Astrocyte (in vitro differentiated cells and primary cell): ENCODE data around the gene FGF9. TPM values are rescaled to one million over a fixed set of nuclear protein-coding genes. Genes with fewer than 3 reads are reported as not detected.
A peak's percentile ranks its signal among the peaks of the same experiment; 100 is the strongest.

ENCODE experiments used
- DNase-seq: peaks from one replicate; pipeline ENCODE4 v3.0.0-alpha.2; 2010; ENCODE audit warnings: low read depth
- FAIRE-seq: peaks from 2 replicates; lab custom pipeline; 2011; peaks lifted over from hg19 to GRCh38; lab: Jason Lieb, UNC
- H2AFZ ChIP-seq: 2 replicates; pipeline ENCODE4 v1.6.0; 2012; ENCODE audit warnings: low read depth, low read length, inconsistent platforms
- H3K27ac ChIP-seq: 2 replicates; pipeline ENCODE4 v1.5.1; 2011; ENCODE audit warnings: low read depth, low read length, inconsistent platforms
- H3K27me3 ChIP-seq: 2 replicates; pipeline ENCODE4 v1.6.0; 2011; ENCODE audit warnings: low read length, inconsistent platforms; ENCODE audit not compliant: insufficient read depth
- H3K36me3 ChIP-seq: 2 replicates; pipeline ENCODE4 v1.5.1; 2011; ENCODE audit warnings: low read length, inconsistent platforms; ENCODE audit not compliant: insufficient read depth
- H3K4me1 ChIP-seq: 2 replicates; pipeline ENCODE4 v1.5.1; 2011; ENCODE audit warnings: low read length, inconsistent platforms; ENCODE audit not compliant: insufficient read depth
- H3K4me2 ChIP-seq: 2 replicates; pipeline ENCODE4 v1.6.0; 2012; ENCODE audit warnings: low read length, inconsistent platforms
- H3K4me3 ChIP-seq: 2 replicates; pipeline ENCODE4 v1.5.1; 2011; ENCODE audit warnings: low read depth, mild to moderate bottlenecking, low read length, inconsistent platforms; ENCODE audit not compliant: insufficient read depth
- H3K79me2 ChIP-seq: 2 replicates; pipeline ENCODE4 v1.6.0; 2012; ENCODE audit warnings: mild to moderate bottlenecking, low read length, inconsistent platforms; ENCODE audit not compliant: insufficient read depth
- H3K9ac ChIP-seq: 2 replicates; pipeline ENCODE4 v1.6.0; 2012; ENCODE audit warnings: mild to moderate bottlenecking, low read length, inconsistent platforms
- H3K9me3 ChIP-seq: 2 replicates; pipeline ENCODE4 v1.5.1; 2012; ENCODE audit warnings: low read depth, mild to moderate bottlenecking, low read length, inconsistent platforms; ENCODE audit not compliant: insufficient read depth
- H4K20me1 ChIP-seq: 2 replicates; pipeline ENCODE4 v1.6.0; 2012; ENCODE audit warnings: low read length, inconsistent platforms; ENCODE audit not compliant: insufficient read depth
- H3K27ac Mint-ChIP-seq: one replicate; pipeline ENCODE4 v1.8.0; 2021; ENCODE audit warnings: mild to moderate bottlenecking, mixed read lengths; ENCODE audit not compliant: unreplicated experiment
- H3K27me3 Mint-ChIP-seq: one replicate; pipeline ENCODE4 v1.8.0; 2021; ENCODE audit warnings: low read depth, mixed read lengths; ENCODE audit not compliant: unreplicated experiment
- H3K36me3 Mint-ChIP-seq: one replicate; pipeline ENCODE4 v1.8.0; 2021; ENCODE audit warnings: low read depth, mixed read lengths; ENCODE audit not compliant: unreplicated experiment
- H3K4me1 Mint-ChIP-seq: one replicate; pipeline ENCODE4 v1.8.0; 2021; ENCODE audit warnings: low read depth, mixed read lengths; ENCODE audit not compliant: unreplicated experiment
- H3K4me3 Mint-ChIP-seq: one replicate; pipeline ENCODE4 v1.8.0; 2021; ENCODE audit warnings: mild to moderate bottlenecking, moderate library complexity, mixed read lengths; ENCODE audit not compliant: unreplicated experiment
- H3K9me3 Mint-ChIP-seq: one replicate; pipeline ENCODE4 v1.8.0; 2021; ENCODE audit warnings: mild to moderate bottlenecking, mixed read lengths; ENCODE audit not compliant: unreplicated experiment
- EZH2 ChIP-seq: IDR thresholded peaks from 2 replicates; pipeline ENCODE4 v1.6.1; 2012; ENCODE audit warnings: mild to moderate bottlenecking, low read length, inconsistent platforms; ENCODE audit not compliant: insufficient read depth
- total RNA-seq: library from RNA; stranded (reverse); gene quantifications from 2 replicates; pipeline ENCODE4 v1.2.1, GENCODE V29; 2021
- TF ChIP-seq, protein P1 (sequence below): IDR thresholded peaks from 2 replicates; pipeline ENCODE4 v1.5.1; 2011; ENCODE audit warnings: low read depth, mild to moderate bottlenecking, inconsistent platforms, low read length, moderate library complexity; ENCODE audit not compliant: insufficient read depth

Gene FGF9
- total RNA-seq, 1 donor from 2014 or later: 0.27 TPM

DNA sequence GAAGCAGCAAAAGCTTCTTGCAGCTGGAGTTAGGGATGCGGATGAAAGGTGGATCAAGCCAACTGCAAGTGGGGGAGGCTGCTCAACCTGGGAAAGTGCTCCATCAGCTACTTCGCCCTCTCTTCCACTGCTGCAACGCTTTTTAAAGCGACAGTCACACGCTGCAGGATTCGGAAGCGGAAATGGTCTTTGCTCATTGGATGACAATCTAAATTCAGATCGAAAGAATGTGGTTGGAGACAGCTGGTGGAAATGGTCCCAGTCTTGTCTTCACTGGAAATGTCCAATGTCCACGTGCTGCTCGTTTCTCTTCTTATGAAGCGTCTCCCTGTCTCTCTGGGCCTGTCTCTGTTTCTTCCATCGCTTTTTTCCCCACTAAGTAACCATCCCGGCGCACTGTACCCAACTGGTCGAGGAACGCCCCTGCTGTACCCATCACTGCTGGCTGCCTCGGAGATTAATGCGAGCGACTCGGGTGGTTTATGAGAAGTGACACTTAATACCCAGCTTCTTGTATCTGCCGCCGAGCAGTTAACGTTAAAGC lies 2.1 kb upstream of the FGF9 start:
- H3K27ac Mint-ChIP-seq: peak overlapping the region; percentile 19
- no peaks in the 10 kb centered on the region for H3K79me2 ChIP-seq
- no peaks in the 10 kb centered on the region for H3K36me3 Mint-ChIP-seq
- TF ChIP-seq, protein P1, sequence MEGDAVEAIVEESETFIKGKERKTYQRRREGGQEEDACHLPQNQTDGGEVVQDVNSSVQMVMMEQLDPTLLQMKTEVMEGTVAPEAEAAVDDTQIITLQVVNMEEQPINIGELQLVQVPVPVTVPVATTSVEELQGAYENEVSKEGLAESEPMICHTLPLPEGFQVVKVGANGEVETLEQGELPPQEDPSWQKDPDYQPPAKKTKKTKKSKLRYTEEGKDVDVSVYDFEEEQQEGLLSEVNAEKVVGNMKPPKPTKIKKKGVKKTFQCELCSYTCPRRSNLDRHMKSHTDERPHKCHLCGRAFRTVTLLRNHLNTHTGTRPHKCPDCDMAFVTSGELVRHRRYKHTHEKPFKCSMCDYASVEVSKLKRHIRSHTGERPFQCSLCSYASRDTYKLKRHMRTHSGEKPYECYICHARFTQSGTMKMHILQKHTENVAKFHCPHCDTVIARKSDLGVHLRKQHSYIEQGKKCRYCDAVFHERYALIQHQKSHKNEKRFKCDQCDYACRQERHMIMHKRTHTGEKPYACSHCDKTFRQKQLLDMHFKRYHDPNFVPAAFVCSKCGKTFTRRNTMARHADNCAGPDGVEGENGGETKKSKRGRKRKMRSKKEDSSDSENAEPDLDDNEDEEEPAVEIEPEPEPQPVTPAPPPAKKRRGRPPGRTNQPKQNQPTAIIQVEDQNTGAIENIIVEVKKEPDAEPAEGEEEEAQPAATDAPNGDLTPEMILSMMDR: no peak
- TF ChIP-seq EZH2: no peak
- H2AFZ ChIP-seq: peak overlapping the region; percentile 88
- peaks cover 43% of the 10 kb centered on the region for H3K27me3 Mint-ChIP-seq
- H3K9ac ChIP-seq: no peak overlapping the region
- H3K36me3 ChIP-seq: no peaks in the 10 kb centered on the region
- H3K4me2 ChIP-seq: peak overlapping the region; percentile 94
- H3K4me1 Mint-ChIP-seq: peaks cover 8% of the 10 kb centered on the region
- H3K4me1 ChIP-seq: peaks cover 21% of the 10 kb centered on the region
- FAIRE-seq (no peak), DNase-seq (no peak)
- H3K9me3 Mint-ChIP-seq: no peaks in the 10 kb centered on the region
- no peaks in the 10 kb centered on the region for H3K9me3 ChIP-seq
- peak overlapping the region; percentile 92 for H3K4me3 Mint-ChIP-seq
- peak overlapping the region; percentile 68 for H3K4me3 ChIP-seq
- H3K27me3 ChIP-seq: peaks cover 29% of the 10 kb centered on the region
- H4K20me1 ChIP-seq: peaks cover 7% of the 10 kb centered on the region
- H3K27ac ChIP-seq: no peak overlapping the region

- Histone ChIP-seq H3K9ac (peak overlapping the region; percentile 49), H3K4me2 (peak overlapping the region; percentile 94), H3K27me3 (peaks cover 39% of the 10 kb centered on the region), H4K20me1 (peaks cover 7% of the 10 kb centered on the region), H3K36me3 (no peaks in the 10 kb centered on the region), H2AFZ (peak overlapping the region; percentile 88), H3K4me3 (peak overlapping the region; percentile 68), H3K4me1 (peaks cover 25% of the 10 kb centered on the region), H3K79me2 (no peaks in the 10 kb centered on the region), H3K9me3 (no peaks in the 10 kb centered on the region), H3K27ac (no peak overlapping the region)
- no peak for TF ChIP-seq EZH2
- TF ChIP-seq, protein P1: no peak
- H3K4me1 Mint-ChIP-seq: peaks cover 9% of the 10 kb centered on the region
- H3K4me3 Mint-ChIP-seq: peak overlapping the region; percentile 91
- H3K27me3 Mint-ChIP-seq: peaks cover 45% of the 10 kb centered on the region
- DNase-seq: peak; percentile 46
- H3K27ac Mint-ChIP-seq: no peak overlapping the region
- FAIRE-seq: no peak
- H3K9me3 Mint-ChIP-seq: no peaks in the 10 kb centered on the region
- H3K36me3 Mint-ChIP-seq: no peaks in the 10 kb centered on the region
Measured at GRCh38 chr13:21670006-21670882, 629 bp upstream of the FGF9 start.
